ENCODE results near the gene APBA1.
"Not testable (repeated sequence)": the region's sequence is repeated elsewhere in the genome, so short reads cannot be mapped to it uniquely, and the experiment has no call there.

Gene APBA1

DNA sequence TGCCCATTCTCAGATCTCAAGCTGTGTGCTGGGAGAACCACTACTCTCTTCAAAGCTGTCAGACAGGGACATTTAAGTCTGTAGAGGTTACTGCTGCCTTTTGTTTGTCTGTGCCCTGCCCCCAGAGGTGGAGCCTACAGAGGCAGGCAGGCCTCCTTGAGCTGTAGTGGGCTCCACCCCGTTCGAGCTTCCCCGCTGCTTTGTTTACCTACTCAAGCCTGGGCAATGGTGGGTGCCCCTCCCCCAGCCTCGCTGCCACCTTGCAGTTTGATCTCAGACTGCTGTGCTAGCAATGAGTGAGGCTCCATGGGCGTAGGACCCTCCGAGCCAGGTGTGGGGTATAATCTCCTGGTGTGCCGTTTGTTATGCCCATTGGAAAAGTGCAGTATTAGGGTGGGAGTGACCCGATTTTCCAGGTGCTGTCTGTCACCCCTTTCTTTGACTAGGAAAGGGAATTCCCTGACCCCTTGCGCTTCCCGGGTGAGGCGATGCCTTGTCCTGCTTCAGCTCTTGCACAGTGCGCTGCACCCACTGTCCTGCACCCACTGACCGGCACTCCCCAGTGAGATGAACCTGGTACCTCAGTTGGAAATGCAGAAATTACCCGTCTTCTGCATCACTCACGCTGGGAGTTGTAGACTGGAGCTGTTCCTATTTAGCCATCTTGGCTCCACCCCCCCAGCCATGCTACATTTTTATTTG lies 231.8 kb downstream of the APBA1 start:
- not testable (repeated sequence) for DNase-seq (ENCODE audit: low spot score)

DNA sequence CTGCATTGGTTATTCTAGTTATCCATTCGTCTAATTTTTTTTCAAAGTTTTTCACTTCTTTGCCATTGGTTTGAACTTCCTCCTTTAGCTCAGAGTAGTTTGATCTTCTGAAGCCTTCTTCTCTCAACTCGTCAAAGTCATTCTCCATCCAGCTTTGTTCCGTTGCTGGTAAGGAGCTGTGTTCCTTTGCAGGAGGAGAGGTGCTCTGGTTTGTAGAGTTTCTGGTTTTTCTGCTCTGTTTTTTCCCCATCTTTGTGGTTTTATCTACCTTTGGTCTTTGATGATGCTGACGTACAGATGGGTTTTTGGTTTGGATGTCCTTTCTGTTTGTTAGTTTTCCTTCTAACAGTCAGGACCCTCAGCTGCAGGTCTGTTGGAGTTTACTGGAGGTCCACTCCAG lies 232.5 kb downstream of the APBA1 start:
- DNase-seq (ENCODE audit: low spot score), result not testable (repeated sequence)

DNA sequence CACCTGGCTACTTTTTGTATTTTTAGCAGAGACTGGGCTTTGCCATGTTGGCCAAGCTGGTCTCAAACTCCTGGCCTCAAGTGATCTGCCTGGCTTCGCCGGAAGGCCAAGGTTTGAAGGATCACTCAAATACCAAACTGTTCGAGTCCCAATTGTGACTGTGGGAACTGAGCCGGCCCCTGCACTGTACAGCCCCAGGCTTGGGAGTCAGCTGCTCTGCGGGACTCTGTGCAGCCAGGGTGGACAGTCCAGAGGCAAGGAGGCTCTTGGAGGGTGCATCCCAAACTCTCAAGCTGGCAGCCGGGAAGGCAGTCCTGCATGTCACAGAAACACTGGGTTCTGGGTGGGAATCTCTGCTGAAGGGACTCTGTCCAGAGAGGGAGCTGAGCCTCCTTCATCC lies 238.2 kb downstream of the APBA1 start:
- DNase-seq (ENCODE audit: low spot score), result no peak

DNA sequence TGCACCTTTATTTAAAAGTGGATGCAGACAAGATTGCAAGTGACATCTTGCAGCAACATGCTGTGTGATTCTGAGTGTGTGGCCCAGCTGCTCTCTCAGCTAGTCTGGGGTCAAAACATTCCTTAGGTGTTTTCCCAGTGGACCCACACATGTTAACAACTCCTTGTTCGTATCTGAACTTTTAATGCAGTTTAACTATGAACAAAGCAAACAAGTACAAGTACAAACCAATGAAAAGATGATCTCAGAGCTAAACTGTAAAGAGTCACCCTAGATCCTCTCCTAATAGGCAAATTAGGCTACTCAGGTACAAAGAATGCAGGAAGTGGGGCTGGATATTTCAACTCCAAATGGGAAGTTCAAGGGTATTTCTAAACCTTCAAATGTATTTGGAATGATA lies 238.8 kb downstream of the APBA1 start:
- no peak for DNase-seq (ENCODE audit: low spot score)

DNA sequence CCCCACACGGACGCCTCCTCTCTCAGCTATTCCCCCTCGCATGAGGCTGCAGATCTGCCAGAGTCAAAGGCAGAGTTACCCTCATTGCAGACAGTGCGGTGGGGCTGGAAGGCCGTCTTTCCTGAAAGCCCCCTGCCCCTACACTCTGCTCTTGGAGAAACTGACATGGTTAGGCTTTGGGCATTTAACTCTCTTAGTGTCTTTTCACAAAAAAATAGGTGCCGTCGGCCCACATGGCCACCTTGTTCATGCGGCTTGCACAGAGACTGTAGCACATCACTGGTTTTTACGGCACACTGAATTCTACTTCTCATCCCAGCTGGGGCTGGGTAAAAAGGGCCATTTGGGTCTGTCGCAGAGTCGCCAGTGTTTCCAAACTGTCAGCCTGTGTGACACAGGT lies 239.5 kb downstream of the APBA1 start:
- DNase-seq (ENCODE audit: low spot score), result no peak

DNA sequence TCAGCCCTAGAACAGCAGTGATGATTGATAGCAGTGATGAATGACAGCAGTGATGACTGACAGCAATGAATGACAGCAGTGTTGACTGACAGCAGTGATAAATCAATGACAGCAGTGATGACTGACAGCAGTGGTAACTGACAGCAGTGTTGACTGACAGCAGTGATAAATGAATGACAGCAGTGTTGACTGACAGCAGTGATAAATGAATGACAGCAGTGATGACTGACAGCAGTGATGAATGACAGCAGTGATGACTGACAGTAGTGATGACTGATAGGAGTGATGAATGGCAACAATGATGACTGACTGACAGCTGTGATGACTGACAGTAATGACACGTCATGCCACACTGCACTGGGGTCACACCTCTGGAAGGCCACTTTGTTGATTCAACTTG lies 240.4 kb downstream of the APBA1 start:
- DNase-seq (ENCODE audit: low spot score), result no peak

DNA sequence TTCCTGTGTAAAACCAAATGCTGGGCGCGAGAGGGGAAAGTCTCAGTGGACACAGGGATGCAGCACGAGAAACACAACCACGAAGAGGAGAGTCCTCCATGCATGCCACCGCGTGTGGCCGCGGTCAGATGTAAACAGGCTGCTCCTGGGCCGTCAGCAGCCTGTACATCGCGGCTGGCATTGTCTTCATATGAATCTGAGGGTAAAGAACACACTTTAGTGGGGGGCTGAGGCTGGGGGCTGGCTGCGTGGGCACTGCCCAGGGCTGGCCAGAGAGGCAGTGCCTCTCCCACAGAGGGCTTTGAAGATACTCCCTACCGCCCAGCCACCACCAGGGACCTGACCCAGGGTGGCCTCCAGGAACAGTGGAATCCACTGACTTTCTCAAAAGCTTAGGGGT lies 241.0 kb downstream of the APBA1 start:
- DNase-seq (ENCODE audit: low spot score), result no peak

DNA sequence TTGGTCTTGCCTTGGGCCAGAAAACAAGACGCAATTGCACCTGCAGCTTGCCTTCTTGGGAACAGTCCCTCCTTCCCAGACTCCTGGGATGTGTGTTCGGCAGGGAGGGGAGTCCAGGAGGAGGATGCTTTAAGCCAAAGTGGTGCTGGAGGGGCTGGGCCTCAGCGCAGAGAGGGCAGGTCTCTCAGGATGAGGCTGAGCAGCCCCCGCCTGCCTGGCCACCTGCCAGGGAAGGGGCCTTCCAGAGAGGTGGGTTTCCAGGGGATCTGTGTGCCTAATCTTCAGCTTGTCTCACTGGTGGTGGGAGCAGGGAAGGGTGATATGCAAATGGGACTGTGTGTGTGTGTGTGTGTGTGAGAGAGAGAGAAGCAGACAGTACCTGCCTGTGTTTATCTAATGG lies 242.0 kb downstream of the APBA1 start:
- DNase-seq (ENCODE audit: low spot score), result no peak

DNA sequence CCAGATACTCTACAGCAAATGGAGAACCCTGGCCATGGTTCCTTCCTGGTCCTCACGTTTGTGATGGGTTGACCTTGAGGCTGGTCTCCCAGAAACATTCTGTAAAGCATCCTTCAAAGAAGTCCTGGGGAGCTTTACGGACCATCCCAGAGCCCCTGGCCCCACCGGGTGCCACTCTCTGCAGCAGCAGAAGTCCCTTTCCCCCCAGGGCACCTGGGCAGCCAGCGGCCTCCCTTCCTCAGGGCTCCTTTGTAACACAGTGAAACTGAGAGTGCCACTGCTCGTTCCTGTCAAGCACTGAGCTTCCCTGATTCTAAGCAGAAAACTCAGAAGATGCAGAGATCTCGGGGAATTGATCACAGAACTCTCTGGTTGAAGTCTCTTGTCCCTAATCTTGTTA lies 242.9 kb downstream of the APBA1 start:
- no peak for DNase-seq (ENCODE audit: low spot score)

DNA sequence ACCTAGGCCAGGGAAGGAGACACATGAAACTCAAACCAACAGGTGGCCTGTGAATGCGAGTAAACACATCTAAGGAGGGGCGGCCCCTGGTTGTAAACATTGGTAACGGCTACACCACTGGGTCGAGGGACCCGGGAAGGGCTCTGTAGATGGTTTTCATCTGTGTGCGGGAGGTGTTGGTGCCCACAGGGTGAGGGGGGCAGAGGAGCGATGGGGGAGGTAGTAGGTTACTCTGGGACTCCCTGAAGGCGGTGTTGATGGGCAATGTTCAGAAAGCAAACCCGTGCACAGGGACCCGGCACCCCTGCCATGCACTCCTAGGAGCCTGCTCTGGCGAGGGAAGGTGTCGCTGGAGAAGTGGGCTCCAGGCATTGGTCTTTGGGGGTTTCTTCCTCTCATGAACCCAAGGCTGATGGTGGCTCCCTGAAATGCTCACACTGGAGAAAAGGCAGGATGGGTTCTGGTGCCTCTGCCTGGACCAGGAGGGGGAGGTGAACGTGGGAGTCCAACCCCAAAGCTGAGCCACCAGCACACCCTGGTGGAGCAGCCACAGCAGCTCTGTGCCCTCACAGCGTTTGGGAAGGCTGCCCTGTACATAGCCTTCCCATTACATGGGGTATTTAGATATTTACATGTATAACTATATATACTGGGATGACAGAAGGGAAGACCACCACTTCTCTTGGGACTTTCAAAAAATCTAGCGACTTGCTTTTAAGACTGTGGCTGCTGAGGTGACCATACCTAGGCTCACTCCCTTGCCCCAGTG lies 244.0 kb downstream of the APBA1 start:
- no peak for DNase-seq (ENCODE audit: low spot score)

DNA sequence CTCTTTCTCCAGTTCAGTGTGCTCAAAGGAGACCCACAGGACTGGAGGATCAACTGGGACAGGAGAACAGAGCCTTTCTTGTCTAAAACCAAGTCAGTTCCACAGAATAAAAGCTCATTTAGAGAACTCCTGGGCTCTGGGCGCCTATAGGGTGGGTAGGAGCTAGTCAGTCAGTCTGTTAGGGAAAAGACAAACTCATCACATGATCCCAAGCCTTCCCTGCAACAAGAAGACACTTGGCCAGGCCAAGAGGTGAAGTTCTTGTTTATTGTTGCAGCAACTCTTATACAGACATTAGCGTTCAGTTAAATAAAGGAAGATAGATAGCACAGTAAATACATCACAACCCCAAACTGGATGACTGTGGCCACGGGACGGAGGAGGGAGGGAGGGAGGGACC lies 244.9 kb downstream of the APBA1 start:
- no peak for DNase-seq (ENCODE audit: low spot score)

DNA sequence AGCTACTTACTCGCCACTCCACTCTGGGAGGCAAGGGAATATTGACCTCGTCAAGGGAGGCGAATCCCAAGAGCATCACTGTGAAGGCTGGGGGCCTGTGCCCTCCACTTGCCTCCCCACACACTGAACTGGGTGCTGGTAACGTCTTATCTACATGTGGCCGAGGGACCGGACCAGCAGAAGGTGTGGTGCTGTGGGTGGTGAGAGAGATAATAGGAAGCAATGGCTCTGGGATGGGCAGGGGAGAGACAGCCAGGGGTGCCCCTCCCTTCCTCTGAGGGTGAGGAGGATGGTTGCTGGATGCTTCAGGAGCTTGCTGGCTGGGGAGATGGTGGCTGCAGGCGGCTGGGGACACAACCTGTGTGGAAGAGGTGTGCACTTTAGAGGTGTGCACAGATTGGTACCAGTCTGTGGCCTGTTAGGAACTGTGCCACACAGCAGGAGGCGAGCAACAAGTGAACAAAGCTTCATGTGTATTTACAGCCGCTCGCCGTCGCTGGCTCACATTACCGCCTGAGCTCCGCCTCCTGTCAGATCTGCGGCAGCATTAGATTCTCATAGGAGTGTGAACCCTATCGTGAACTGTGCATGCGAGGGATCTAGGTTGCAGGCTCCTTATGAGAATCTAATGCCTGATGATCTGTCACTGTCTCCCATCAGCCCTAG lies 246.9 kb downstream of the APBA1 start:
- DNase-seq (ENCODE audit: low spot score), result peak; percentile 35

DNA sequence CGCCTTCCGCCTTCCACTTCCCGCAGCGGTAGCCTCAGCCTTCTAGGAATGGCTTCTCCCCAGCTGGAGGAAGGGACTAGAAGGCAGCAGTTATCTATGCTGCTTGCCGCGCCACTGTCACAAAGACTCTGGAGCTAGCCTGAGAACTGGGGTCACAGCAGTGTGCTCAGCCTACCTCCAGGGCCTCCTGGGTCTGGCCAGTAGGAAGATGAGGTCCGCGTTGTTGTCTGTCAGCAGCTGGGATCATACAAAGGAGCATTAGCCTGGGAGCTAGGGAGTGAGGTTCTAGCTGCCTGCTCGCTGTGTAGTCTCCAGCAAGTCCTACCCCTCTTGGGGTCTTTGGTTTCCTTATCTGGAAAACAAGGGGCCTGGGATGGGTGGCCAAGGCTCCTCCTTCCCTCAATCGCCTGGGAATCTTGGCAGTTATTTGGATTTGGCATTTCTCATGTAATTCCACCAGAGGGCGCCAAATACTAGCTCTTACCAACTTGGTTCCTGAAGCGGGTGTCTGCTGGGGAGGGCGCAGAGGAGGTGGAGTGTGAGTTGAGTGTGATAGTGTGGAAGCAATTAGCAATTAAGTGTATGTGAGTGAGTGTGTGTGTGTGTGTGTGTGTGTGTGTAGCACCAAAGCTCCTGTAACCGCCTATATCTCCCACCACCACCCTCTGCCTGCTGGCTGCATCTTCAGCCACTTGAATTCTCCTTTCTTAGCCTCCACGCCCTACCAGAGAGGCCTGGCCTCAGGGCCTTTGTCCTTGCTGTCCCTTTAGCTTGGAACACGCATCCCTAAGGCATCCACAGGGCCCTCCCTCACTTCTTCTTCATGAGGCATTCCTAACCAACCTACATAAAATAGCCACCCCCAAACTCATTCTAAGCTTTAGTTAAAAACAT lies 250.0 kb downstream of the APBA1 start:
- DNase-seq (ENCODE audit: low spot score), result peak; percentile 79

DNA sequence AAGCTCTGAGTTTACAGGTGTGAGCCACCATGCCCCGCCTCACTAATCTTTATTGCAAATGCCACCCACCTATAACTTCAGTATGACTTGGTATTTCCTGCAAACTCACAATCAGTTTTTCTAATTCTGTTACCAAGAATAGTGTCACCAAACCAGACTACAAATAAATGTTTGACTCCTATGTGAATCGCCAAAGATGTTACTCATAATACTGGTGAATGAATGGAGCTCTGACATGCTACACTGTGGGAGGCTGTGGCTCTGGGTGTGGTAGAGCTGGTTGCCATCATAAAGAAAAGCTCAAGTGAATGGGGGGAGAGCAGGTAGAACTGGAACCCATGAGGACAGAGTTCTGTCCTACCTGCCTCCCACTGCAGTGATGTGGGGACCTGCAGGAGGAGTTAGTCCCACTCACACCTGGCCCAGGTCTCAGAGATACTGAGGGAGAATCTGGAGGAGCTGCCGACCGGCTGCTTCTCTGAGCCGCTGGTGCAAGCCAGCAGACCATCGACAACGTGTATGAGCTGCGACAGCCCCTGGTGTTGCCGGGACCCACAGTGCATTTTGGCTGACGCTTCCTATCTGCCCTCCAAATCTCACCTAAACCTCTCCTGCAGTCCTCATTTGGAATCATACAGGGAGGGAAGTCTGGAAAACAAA lies 251.4 kb downstream of the APBA1 start:
- DNase-seq (ENCODE audit: low spot score), result no peak

DNA sequence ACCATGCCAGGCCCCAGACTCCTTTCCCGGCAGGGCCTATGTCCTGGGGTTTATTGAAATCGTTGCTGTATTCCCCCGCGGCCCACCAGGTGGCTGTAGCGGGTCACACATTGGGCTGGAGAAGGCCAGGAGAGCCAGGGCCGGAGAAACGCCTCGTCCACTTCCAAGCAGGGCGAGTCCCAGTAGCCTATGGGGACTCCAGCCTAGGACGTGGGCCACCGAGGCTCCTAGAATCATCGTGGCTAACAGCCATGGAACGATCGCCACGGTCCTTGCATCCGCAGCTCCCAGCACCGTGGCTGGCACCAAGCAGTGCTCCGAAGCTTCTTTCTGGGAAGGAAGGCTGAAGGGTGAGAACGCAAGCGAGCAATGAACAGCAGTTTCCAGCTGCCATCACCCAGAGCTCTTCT lies 259.4 kb downstream of the APBA1 start:
- no peak for DNase-seq (ENCODE audit: low spot score)

DNA sequence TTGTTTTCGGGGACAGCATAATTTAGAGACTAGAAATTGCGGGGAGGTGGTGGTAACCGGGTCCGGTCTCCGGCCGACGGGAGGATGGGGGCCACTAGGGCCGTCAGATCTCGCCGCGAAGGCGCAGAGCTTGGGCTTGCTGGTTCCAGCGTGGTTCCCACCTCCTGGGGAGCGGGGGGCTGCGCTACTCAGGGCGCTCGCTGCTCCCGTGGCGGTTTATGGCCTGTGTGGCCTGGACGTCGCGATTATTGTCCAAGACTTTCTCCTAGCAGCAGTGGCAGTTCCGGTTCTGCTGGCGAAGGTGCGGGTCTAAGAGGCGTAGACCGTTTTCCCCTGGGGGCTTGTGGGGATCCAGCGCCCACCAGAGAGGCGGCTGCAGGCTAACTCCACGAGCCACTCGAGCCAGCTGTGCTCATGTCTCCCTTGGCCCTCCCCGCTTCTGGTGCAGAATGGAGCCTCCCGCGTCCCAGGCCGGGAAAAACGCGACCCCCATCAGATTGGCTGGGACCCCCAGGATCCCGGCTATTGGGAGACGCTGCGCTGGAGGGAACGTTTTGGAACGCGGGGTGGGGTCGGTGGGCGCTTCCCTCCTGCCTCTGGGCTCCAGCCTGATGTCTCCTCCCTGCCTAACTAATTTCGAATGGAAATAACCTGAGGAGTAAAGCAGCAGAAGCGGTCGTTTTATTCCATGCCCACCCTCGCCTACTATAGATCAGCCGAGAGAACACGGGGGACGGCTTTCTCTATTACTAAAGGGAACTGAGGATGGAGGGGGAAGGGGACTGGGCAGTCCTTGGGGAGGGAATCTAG lies 260.0 kb downstream of the APBA1 start:
- DNase-seq (ENCODE audit: low spot score), result no peak

DNA sequence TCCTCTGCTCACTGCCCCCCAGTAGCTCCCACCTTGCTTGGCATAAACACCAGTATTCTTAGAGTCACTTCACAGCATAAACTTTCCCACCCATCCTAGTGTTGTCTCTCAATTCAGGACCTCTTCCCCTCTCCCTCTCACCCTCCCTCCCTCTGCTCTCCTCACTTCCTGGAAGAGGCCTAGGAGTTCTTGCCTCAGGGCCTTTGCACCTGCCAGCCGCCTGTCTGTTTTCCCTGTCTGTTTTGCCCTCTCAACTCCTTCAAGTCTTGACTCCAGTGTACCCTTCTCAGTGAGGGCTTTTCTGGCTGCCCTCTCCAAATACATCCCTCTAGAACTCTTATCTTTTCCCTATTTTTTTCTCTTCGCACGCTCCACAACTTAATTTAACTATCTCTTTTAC lies 260.9 kb downstream of the APBA1 start:
- DNase-seq (ENCODE audit: low spot score), result no peak

DNA sequence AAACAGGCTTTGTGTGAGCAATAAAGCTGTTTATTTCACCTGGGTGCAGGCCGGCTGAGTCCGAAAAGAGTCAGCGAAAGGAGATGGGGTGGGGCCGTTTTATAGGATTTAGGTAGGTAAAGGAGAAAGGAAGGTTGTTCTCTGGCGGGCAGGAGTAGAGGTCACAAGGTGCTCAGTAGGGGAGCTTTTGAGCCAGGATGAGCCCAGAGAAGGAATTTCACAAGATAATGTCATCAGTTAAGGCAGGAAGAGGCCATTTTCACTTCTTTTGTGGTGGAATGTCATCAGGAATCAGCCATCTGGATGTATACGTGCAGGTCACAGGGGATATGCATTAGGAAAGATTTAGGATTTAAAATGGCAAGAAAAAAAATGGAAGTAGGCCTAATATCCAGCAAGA lies 262.2 kb downstream of the APBA1 start:
- not testable (repeated sequence) for DNase-seq (ENCODE audit: low spot score)

DNA sequence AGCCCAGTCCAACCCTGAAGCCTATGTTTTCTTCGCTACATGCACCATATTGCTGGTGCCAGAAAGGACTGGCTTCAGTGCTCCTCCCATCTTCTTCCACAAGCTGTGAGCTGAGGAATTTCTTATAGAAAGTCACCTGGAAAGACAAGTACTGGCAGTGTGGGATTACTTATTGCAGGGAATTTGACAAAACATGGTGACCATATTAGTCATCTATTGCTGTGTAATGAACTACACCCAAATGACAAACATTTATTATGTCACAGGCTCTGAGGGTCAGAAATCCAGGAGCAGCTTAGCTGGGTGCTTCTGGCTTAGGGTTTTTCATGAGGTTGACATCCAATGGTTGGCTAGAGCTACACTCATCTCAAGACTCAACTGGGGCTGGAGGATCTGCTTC lies 271.7 kb downstream of the APBA1 start:
- DNase-seq (ENCODE audit: low spot score), result no peak

DNA sequence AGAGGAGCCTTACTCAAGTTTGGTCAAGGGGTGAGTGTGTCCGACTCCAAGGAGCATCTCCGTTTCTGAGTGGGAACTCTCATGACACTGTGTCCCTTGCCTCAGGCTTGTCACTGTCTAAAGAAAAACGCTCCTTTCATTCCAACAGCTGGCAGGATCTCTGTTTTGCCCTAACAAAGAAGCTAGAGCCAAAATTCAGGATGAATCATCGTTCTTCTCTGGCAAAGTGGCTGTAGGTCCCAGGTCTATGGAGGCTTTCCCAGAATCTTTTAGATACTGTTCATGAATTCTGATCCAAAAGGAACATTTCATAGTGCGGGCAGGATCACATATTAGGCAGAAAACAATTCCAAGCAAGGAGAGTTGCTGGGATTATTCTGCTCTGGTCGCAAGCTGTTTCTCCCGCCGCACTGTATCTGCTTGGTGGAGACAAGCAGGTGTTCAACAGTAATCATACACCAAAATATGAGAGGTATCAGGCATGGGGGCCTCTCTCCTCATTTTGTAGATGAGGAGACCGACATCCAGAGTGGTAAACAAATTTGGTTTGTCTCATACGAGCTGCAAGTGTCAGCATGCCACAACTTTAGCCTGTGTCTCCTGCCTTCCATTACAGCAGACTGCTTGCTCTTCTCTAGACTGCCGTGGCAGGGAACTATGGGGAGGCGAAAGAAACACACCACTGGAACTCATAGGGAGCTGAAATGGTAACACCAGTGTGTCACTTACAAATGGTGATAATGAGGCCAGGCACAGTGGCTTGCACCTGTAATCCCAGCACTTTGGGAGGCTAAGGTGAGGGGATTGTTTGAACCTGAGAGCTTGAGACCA lies 274.6 kb downstream of the APBA1 start:
- DNase-seq (ENCODE audit: low spot score), result no peak

Data from hematopoietic multipotent progenitor cell treated with erythropoietin and hydrocortisone succinate and interleukin-3 and kit ligand, for 17 days (in vitro differentiated cells).